IPS-15b (cell line): ENCODE data around the gene SH2D6.

Experiments
- H3K27me3 ChIP-seq: one replicate; pipeline ENCODE4 v1.6.1; 2013; ENCODE audit warnings: low read length; ENCODE audit not compliant: control insufficient read depth, insufficient read depth
- H3K36me3 ChIP-seq: one replicate; pipeline ENCODE4 v1.6.1; 2013; ENCODE audit warnings: low read length; ENCODE audit not compliant: control insufficient read depth, insufficient read depth
- H3K4me1 ChIP-seq: one replicate; pipeline ENCODE4 v1.6.1; 2013; ENCODE audit warnings: mild to moderate bottlenecking, low read length; ENCODE audit not compliant: control insufficient read depth, insufficient read depth
- H3K4me3 ChIP-seq: one replicate; pipeline ENCODE4 v1.5.1; 2013; ENCODE audit warnings: low read depth, low read length
- H3K9ac ChIP-seq: one replicate; pipeline ENCODE4 v1.6.1; 2013; ENCODE audit warnings: low read depth, mild to moderate bottlenecking, low read length
- H3K9me3 ChIP-seq: one replicate; pipeline ENCODE4 v1.6.1; 2013; ENCODE audit warnings: mild to moderate bottlenecking, low read length; ENCODE audit not compliant: control insufficient read depth, insufficient read depth

SH2D6 gene

DNA sequence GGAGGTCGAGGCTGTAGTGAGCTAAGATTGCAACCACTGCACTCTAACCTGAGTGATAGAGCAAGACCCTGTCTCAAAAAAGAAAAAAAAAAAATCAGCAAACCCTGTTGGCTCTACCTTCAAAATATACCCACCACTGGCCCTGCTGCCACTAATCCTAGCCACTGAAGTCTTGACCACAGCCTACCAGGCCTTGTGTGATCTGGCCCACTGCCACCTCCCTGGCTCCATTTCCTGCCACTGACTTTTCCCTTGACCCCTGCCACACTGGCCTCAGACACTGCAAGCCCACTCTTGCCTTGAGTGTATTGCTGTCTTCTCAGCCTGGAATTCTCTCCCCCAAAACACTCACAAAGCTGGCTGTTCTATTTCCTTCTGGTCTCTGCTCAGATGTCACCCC, 33.7 kb downstream of the SH2D6 start:
- no peak overlapping the region for H3K9ac ChIP-seq
- H3K27me3 ChIP-seq = no peaks in the 10 kb centered on the region
- no peak overlapping the region for H3K4me3 ChIP-seq
- H3K9me3 ChIP-seq = no peaks in the 10 kb centered on the region
- no peaks in the 10 kb centered on the region for H3K36me3 ChIP-seq
- H3K4me1 ChIP-seq = no peaks in the 10 kb centered on the region

DNA sequence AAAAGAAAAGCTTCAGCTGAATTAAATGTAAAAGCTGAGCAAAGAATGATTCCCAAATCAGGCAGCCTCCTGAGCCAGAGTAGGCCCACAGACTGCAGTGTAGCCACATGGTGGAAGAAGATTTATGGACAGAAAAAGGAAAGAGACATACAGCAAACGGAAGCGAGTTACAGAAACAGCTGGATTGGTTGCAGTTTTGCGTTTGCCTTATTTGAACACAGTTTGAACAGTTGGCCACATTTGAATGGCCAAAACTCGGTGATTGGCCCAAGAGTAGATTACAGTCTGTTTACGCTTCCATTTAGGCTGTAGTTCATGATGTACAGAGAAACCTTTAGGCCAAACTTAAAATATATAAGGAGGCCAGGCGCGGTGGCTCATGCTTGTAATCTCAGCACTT, 35.1 kb downstream of the SH2D6 start:
- Histone ChIP-seq H3K9ac (no peak overlapping the region), H3K27me3 (no peaks in the 10 kb centered on the region), H3K4me1 (peaks cover 7% of the 10 kb centered on the region), H3K4me3 (no peak overlapping the region), H3K9me3 (no peaks in the 10 kb centered on the region), H3K36me3 (no peaks in the 10 kb centered on the region)

DNA sequence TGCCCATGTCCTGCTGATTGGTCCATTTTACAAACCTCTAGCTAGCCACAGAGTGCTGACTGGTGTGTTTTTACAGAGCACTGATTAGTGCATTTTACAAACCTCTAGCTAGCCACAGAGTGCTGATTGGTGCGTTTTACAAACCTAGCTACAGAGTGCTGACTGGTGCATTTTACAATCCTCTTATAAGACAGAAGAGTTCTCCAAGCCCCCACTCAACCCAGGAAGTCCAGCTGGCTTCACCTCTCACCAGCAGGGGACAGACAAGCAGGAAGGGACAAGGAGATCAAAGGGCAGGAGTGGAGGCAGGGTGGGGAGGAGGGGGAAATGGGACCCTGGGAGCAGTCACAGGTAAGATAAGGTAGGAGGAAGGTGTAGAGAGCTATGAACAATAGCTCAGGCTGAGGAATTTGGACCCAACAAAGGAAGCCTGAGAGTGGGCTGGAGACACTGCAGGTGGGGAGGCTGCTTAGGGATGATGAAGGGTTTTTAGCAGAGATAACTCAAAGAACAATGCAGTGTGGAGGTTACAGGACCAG, 37.1 kb downstream of the SH2D6 start:
- no peak overlapping the region for H3K9ac ChIP-seq

DNA sequence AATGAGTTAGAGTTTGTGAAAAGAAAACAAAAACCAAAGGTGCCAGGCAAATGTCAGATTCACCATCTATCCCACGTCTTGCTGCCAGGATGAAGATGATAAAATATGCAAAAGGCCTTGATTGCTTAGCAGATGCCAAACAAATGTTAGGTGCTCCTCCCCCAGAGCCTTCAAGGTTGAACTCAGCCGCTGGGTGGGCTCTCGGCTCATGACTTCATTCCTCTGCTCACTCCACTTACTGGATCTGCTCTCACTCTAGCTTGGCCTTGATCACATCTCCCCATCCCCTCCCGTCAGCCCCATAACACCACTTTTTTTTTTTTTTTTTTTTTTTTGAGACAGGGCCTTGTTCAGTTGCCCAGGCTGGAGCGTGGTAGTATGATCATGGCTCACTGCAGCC, 38.5 kb downstream of the SH2D6 start:
- H3K9ac ChIP-seq = no peak overlapping the region
- no peaks in the 10 kb centered on the region for H3K27me3 ChIP-seq
- H3K9me3 ChIP-seq = no peaks in the 10 kb centered on the region
- H3K4me3 ChIP-seq = no peak overlapping the region
- peaks cover 13% of the 10 kb centered on the region for H3K4me1 ChIP-seq
- H3K36me3 ChIP-seq = no peaks in the 10 kb centered on the region

More for the DNA sequence above, 37.1 kb downstream of the SH2D6 start:
- Histone ChIP-seq H3K36me3 (no peaks in the 10 kb centered on the region), H3K4me3 (no peak overlapping the region), H3K4me1 (peaks cover 13% of the 10 kb centered on the region), H3K27me3 (no peaks in the 10 kb centered on the region), H3K9me3 (no peaks in the 10 kb centered on the region)

DNA sequence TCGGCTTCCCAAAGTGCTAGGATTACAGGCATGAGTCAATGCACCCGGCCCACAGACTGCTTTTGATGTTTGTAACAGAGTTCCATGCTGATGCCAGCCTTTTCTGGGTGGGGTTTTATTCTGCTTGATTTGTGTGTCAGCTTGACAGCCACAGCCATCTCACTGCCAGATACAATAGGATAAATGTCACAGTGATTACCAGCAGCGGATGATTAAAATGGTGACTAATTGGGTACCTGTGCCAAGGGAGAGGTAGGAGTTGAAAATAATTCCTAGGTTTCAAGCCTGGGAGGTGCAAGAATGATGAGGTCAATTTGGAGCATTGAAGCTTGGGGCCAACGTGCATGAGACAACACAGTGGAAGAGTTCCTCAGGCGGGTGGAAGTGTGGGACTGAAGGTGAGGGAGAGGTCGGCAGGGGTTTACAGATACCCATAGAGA, 39.4 kb downstream of the SH2D6 start:
- Histone ChIP-seq H3K36me3 (no peaks in the 10 kb centered on the region), H3K4me3 (no peak overlapping the region), H3K9ac (no peak overlapping the region), H3K9me3 (no peaks in the 10 kb centered on the region), H3K27me3 (no peaks in the 10 kb centered on the region), H3K4me1 (peaks cover 13% of the 10 kb centered on the region)

DNA sequence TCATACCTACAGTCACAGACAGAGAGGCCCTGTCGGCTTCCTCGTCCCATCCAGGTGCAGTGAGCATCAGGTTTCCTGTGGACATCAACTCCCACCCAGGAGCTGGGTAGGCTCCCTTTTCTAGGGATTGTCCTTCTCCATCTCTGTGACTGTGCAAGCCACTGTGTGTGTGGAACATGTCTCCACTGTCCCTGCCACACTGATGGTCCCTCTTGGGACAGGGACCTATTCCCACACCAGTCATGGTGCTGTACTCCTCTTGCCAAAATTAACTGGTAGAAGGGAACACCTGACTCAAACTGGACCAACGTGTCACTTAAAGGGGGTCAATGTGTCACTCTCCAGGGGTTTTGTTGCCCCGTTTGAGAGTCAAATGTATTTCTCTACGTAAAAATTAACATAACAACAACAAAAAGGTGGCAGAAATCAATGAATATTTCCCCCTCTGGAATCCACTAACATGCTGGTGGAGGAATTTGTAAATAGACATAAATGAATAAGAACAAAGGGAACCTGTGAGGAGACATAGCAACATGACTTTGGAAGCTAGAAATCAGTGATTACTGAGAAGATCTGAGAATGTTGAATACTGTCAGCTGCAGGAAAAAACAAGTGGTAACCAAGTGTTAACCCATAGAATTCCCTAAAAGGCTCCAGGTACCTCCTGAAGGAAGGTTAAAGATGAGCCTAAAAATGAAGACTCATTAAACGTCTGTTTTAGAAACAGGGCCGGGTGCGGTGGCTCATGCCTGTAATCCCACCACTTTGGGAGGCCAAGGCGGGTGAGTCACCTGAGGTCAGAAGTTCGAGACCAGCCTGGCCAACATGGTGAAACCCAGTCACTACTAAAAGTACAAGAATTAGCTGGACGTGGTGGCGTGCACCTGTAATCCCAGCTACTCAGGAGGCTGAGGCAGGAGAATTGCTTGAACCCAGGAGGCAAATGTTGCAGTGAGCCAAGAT, 40.4 kb downstream of the SH2D6 start:
- Histone ChIP-seq H3K36me3 (no peaks in the 10 kb centered on the region), H3K9ac (no peak overlapping the region), H3K4me1 (peaks cover 13% of the 10 kb centered on the region), H3K27me3 (no peaks in the 10 kb centered on the region), H3K4me3 (no peak overlapping the region), H3K9me3 (no peaks in the 10 kb centered on the region)

DNA sequence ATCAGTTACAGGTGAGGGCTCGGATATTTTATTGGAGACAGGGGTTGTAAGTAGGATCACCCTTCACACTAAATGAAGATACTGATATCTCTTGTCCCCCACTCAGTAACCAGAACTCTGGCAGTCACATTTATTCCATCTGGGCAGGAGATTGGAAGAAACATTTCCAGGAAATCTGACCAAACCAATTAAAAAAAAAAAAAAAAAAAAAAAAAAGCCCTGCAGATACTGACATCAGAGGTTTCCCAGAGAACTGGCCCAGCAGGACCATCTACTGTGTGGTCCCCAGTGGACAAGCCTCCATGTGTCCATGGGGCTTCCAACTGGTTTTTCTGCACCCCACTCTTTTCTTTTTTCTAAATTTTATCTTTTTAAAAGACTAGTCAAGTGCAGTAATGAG, 41.3 kb downstream of the SH2D6 start:
- H3K4me1 ChIP-seq = peaks cover 13% of the 10 kb centered on the region
- no peak overlapping the region for H3K4me3 ChIP-seq
- H3K9ac ChIP-seq = no peak overlapping the region
- H3K27me3 ChIP-seq = no peaks in the 10 kb centered on the region
- no peaks in the 10 kb centered on the region for H3K36me3 ChIP-seq
- no peaks in the 10 kb centered on the region for H3K9me3 ChIP-seq

DNA sequence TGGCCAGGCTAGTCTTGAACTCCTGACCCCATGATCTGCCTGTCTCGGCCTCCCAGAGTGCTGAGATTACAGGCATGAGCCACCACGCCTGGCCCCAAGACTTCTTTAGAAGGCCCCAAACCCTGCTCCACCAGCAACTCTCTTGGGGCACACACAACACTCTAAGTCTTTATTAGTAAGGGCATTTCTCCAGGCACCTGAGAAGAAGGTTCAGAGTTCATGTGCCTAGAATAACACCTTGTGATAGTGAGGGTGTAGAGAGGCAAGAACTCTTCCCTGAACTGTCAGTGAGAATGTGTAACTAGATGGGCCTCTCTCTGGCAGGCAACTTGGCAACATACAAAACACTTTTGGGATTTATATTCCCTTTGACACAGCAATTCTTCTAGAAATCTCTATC, 43.8 kb downstream of the SH2D6 start:
- Histone ChIP-seq H3K9ac (no peak overlapping the region), H3K36me3 (no peaks in the 10 kb centered on the region), H3K4me1 (peaks cover 13% of the 10 kb centered on the region), H3K4me3 (no peak overlapping the region), H3K27me3 (no peaks in the 10 kb centered on the region), H3K9me3 (no peaks in the 10 kb centered on the region)

DNA sequence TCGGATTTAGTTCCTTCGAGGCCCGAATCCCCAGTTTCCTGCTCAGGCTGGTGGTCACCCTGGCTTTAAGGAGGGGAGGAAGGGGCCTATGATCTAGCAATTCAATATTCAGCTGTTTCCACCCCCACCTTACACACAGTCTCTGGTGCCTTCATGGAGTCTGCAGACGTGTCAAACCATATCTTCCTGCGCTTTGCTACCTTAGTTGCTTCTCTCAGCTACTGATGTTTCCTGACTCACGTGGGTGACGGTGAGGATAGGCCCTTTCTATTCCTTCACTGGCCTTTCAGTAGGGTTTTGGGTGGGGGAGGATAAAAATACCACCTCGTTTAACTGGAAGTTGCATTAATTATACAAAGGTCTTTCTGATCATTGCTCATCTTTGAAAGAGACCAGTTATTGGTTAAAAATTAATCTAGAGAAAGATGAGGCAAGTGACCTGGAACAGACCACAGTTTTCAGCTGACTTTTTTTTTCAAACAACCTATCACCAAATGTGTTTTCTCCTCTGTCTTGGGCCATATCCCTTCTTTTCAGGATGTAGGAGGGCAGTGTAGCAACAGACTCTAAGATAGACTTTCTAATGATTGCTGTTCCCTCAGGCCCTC, 49.7 kb downstream of the SH2D6 start:
- Histone ChIP-seq H3K4me1 (peaks cover 9% of the 10 kb centered on the region), H3K27me3 (no peaks in the 10 kb centered on the region), H3K36me3 (no peaks in the 10 kb centered on the region), H3K9me3 (no peaks in the 10 kb centered on the region), H3K4me3 (no peak overlapping the region), H3K9ac (no peak overlapping the region)

DNA sequence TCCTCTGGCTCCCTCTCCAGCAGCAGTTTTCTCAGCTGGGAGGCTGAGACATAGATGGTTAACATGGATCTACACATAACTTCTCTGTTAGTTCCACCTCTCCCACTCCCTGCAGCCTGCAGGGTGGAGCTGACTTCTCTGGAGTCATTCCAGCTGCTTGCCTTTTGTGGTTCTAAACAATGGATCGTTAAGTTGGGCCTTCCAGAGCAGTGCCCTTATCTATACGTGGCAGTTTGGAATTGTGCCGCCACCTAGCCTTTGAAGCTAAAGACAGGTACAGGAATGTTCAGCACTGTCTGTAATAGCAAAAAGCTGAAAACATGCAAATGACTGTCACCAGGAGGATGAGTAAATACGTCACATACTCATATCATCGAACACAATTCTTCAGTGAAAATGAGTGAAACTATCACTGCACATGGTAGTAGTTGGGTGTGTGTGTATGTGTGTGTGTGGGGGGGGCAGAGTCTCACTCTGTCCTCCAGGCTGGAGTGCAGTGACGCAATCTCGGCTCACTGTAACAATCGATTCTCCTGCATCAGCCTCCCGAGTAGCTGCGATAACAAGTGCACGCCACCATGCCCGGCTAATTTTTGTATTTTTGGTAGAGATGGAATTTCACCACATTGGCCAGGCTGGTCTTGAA, 50.3 kb downstream of the SH2D6 start:
- Histone ChIP-seq H3K4me3 (no peak overlapping the region), H3K27me3 (no peaks in the 10 kb centered on the region), H3K9me3 (no peaks in the 10 kb centered on the region), H3K36me3 (no peaks in the 10 kb centered on the region), H3K4me1 (peaks cover 9% of the 10 kb centered on the region), H3K9ac (no peak overlapping the region)

DNA sequence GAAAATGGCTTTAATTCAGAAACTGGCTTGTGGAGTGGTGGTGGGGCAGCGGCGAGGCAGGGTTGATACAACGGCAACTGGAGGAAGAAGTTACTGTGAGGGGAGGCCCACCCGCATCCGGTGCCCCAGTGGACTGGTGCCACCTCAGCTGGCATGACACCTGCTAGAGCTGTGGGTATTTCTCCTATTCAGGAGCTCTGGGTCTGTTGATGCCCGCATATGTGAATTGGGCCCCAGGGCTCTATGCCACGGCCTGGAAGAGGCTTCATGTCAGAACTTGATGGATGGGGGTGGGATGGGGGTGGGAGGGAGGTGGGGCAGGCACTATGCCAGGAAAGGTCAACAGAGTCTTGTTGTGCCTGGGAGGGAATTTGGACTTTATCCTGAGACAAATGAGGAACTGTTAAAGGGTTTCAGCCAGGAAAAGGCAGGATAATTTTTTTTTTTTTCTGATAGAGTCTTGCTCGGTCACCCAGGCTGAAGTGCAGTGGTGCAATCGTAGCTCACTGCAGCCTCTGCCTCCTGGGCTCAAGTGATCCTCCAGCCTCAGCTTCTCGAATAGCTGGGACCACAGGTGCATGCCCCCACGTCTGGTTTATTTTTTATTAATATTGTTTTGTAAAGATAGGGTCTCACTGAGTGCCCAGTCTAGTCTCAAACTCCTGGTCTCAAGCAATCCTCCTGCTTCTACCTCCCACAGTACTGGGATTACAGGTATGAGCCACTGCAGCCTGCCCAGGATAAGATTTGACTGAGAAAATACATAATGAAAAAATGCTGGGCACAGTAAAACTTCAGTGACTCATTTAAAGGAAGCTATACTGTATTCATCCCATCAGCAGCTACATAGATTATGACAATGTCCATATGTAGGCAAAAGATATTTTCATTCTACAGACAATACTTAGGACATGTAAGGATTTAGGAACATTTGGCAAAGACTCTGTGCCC, 52.6 kb downstream of the SH2D6 start:
- Histone ChIP-seq H3K36me3 (no peaks in the 10 kb centered on the region), H3K27me3 (no peaks in the 10 kb centered on the region), H3K9me3 (no peaks in the 10 kb centered on the region), H3K4me1 (peaks cover 10% of the 10 kb centered on the region), H3K9ac (no peak overlapping the region), H3K4me3 (no peak overlapping the region)
